ENCODE data around the gene HTT.

Gene HTT

DNA sequence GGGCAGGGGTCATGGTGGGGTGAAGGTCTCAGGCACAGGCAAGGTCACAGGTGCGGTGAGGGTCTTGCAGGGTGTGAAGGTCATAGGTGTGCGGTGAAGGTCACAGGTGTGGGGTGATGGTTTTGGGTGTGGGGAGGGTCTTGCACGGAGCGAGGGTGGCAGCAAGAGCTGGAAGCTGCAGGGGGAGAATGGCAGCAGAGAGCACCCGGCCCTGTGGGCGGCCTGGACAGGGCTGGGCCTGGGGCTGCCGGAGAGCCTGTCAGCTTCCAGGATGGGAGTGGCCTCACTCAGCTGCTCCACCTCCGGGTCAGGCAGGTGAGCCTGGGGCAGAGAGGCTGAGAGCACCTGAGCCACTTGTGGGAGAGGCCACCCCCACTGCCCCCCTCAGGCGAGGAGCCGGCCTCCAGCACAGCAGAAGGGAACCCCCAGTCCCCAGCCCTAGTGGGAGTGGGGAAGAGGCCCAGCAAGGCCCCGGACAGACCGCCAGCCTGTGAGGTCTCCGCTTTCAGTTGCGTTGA, 176.0 kb downstream of the HTT start:
- Histone ChIP-seq H3K4me3 (ENCODE audit: low read depth, low read length) (no peak overlapping the region), H3K27ac (no peak overlapping the region), H3K36me3 (ENCODE audit: control insufficient read depth, insufficient read depth, low read length) (no peaks in the 10 kb centered on the region), H3K9ac (no peak overlapping the region), H3K4me1 (no peaks in the 10 kb centered on the region), H3K27me3 (ENCODE audit: control insufficient read depth, insufficient read depth, low read length) (no peaks in the 10 kb centered on the region), H3K4me2 (ENCODE audit: low read length) (no peak overlapping the region), H3K79me2 (no peaks in the 10 kb centered on the region), H2AFZ (no peak overlapping the region), H3K9me3 (ENCODE audit: control insufficient read depth, low read length) (no peaks in the 10 kb centered on the region)
- TF ChIP-seq, protein P1, sequence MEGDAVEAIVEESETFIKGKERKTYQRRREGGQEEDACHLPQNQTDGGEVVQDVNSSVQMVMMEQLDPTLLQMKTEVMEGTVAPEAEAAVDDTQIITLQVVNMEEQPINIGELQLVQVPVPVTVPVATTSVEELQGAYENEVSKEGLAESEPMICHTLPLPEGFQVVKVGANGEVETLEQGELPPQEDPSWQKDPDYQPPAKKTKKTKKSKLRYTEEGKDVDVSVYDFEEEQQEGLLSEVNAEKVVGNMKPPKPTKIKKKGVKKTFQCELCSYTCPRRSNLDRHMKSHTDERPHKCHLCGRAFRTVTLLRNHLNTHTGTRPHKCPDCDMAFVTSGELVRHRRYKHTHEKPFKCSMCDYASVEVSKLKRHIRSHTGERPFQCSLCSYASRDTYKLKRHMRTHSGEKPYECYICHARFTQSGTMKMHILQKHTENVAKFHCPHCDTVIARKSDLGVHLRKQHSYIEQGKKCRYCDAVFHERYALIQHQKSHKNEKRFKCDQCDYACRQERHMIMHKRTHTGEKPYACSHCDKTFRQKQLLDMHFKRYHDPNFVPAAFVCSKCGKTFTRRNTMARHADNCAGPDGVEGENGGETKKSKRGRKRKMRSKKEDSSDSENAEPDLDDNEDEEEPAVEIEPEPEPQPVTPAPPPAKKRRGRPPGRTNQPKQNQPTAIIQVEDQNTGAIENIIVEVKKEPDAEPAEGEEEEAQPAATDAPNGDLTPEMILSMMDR (IDR thresholded peaks at IDR 0.05) = no peak

DNA sequence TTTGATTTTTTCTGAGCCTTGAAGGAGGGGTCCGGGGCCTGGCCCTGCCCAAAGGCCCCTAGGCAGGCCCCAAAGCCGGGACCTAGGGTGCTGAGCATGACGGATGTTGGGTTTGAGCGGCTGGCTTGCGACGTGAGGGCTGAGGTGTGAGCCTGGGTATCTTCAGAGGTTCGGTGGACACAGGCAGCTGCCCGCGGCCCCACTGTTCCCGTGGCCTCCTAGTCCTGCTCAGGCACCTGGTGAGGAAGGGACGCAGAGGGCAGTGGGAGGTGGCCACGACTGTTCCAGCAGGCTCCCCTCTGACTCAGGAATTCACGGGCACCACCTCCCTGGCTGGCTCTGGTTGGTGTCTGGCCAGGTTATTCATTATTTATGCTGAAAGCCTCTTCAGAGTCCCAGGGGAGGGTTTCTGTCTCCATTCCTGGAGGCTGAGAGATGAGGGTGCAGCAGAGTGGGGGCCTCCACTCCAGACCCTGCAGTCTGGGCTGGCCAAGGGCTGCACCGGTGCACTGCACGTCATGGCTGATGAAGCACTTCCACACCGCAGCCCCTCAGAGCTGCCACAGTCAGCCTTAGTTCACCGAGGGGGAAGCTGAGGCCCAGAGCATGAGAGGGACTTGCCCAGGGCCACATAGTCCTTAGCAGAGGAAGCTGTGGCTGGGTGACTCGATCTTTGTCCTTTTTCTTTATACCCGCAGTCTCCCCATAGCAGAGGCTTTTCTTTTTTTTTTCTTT, 176.6 kb downstream of the HTT start:
- Histone ChIP-seq H3K27me3 (ENCODE audit: control insufficient read depth, insufficient read depth, low read length) (no peaks in the 10 kb centered on the region), H3K4me1 (no peaks in the 10 kb centered on the region), H3K36me3 (ENCODE audit: control insufficient read depth, insufficient read depth, low read length) (no peaks in the 10 kb centered on the region), H3K4me2 (ENCODE audit: low read length) (no peak overlapping the region), H3K9me3 (ENCODE audit: control insufficient read depth, low read length) (no peaks in the 10 kb centered on the region), H3K9ac (no peak overlapping the region), H3K4me3 (ENCODE audit: low read depth, low read length) (no peak overlapping the region), H3K27ac (no peak overlapping the region), H2AFZ (no peak overlapping the region), H3K79me2 (no peaks in the 10 kb centered on the region)
- TF ChIP-seq, protein P1 (IDR thresholded peaks at IDR 0.05) = no peak

- no peak overlapping the region for H3K9ac ChIP-seq
- TF ChIP-seq, protein P1 (IDR thresholded peaks at IDR 0.05) = no peak
- no peaks in the 10 kb centered on the region for H3K79me2 ChIP-seq
These were observed 177.4 kb downstream of the HTT start for GRCh38 chr4:3251691-3252479.

DNA sequence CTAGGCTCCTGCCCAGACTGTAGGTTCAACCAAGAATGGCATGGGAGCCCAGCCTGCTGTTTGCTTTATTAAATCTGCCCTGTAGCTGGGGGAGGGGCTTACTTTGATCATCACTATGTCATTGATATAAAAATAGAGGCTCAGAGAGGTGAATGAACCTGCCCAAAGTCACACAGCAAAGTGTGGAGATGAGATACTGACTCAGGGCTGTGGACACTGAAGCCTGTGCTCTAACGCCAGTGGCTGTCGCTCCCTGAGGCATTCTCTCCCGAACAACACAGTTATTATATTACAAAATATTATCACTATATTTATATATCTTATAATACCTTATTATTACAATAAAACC, 178.0 kb downstream of the HTT start:
- Histone ChIP-seq H3K27me3 (ENCODE audit: control insufficient read depth, insufficient read depth, low read length) (no peaks in the 10 kb centered on the region), H3K9ac (no peak overlapping the region), H3K4me3 (ENCODE audit: low read depth, low read length) (no peak overlapping the region), H3K4me2 (ENCODE audit: low read length) (no peak overlapping the region), H3K27ac (no peak overlapping the region), H3K79me2 (no peaks in the 10 kb centered on the region), H3K9me3 (ENCODE audit: control insufficient read depth, low read length) (no peaks in the 10 kb centered on the region), H3K4me1 (no peaks in the 10 kb centered on the region), H2AFZ (no peak overlapping the region), H3K36me3 (ENCODE audit: control insufficient read depth, insufficient read depth, low read length) (no peaks in the 10 kb centered on the region)
- TF ChIP-seq, protein P1 (IDR thresholded peaks at IDR 0.05) = no peak

More at GRCh38 chr4:3251691-3252479, 177.4 kb downstream of the HTT start:
- no peaks in the 10 kb centered on the region for H3K27me3 ChIP-seq (ENCODE audit: control insufficient read depth, insufficient read depth, low read length)
- H2AFZ ChIP-seq = no peak overlapping the region
- H3K4me2 ChIP-seq (ENCODE audit: low read length) = no peak overlapping the region
- no peaks in the 10 kb centered on the region for H3K36me3 ChIP-seq (ENCODE audit: control insufficient read depth, insufficient read depth, low read length)
- no peaks in the 10 kb centered on the region for H3K9me3 ChIP-seq (ENCODE audit: control insufficient read depth, low read length)
- no peak overlapping the region for H3K4me3 ChIP-seq (ENCODE audit: low read depth, low read length)
- no peaks in the 10 kb centered on the region for H3K4me1 ChIP-seq
- H3K27ac ChIP-seq = no peak overlapping the region
